Sigmoid colon (tissue), 4 donors: Measurements from ENCODE around the gene SLC12A5.

ENCODE experiments used
- EP300 ChIP-seq, 4 donors: sonication (generic); formaldehyde crosslinking; IDR thresholded peaks; one replicate each; pipeline ENCODE4 v1.6.1; 2017; ENCODE audit warnings: antibody characterized with exemption in 4 of 4
- POLR2A ChIP-seq, 2 donors: fragments of 450-650 bp; IDR thresholded peaks; one replicate each; pipeline ENCODE4 v1.6.1; 2016; ENCODE audit warnings: antibody characterized with exemption in 2 of 2, mild to moderate bottlenecking in 2 of 2, moderate library complexity in 2 of 2
- TF ChIP-seq, protein P1 (sequence below), 4 experiments: fragments of 450-650 bp in 3 of 4; fragments of 200-600 bp in 1 of 4; IDR thresholded peaks; one replicate each; pipeline ENCODE4 v1.5.1; 2016 to 2019; ENCODE audit warnings: antibody characterized with exemption in 4 of 4, mild to moderate bottlenecking in 3 of 4, moderate library complexity in 2 of 4

DNA sequence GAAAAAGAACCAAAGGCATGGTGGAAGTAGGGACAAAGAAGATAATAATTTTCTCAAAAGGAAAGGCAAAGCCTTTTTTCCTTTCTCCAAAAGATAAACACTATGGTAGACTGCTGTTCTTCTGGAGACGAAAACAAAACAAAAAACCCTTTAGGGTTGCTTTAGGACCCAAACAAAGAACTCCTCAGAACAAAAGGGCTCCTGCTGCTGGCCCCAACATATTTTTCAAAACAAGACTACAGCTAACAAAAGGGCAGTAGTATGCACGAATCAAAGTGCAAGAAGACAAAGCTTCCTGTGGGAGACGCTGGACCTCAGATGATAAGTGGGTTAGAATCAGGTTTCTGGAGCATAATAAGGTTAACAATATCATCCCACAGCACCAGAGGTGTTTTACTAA, 45.0 kb downstream of the SLC12A5 start:
- TF ChIP-seq, protein P1, sequence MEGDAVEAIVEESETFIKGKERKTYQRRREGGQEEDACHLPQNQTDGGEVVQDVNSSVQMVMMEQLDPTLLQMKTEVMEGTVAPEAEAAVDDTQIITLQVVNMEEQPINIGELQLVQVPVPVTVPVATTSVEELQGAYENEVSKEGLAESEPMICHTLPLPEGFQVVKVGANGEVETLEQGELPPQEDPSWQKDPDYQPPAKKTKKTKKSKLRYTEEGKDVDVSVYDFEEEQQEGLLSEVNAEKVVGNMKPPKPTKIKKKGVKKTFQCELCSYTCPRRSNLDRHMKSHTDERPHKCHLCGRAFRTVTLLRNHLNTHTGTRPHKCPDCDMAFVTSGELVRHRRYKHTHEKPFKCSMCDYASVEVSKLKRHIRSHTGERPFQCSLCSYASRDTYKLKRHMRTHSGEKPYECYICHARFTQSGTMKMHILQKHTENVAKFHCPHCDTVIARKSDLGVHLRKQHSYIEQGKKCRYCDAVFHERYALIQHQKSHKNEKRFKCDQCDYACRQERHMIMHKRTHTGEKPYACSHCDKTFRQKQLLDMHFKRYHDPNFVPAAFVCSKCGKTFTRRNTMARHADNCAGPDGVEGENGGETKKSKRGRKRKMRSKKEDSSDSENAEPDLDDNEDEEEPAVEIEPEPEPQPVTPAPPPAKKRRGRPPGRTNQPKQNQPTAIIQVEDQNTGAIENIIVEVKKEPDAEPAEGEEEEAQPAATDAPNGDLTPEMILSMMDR (IDR thresholded peaks at IDR 0.05): no peak
- TF ChIP-seq EP300 (IDR thresholded peaks at IDR 0.05): no peak
- no peak for TF ChIP-seq POLR2A (IDR thresholded peaks at IDR 0.05)
